ENCODE data around the gene ZHX3.

ZHX3 gene

DNA sequence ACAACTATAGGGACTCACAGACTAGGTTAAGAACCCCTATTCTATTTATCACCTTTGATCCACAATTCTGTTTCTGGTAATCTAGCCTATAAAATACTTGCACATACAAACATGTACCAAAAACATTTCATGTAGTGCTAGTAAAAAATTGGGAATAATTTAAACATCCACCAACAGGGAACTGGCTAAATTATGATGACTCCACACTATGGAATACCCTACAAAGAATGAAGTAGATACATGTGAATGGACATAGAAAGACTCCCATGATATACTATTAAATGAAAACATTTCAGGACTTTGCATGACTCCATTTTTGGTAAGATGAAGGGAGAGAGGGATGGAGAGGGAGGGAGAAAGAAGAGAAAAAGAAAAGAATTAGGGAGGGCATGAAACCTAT, 58.2 kb downstream of the ZHX3 start:
- no peaks in the 10 kb centered on the region for H3K79me2 ChIP-seq (ENCODE audit: insufficient read depth, low read length)
- H3K4me2 ChIP-seq (ENCODE audit: low read depth, low read length, poor library complexity, severe bottlenecking), result no peak overlapping the region
- H3K9ac ChIP-seq (ENCODE audit: low read depth, low read length, poor library complexity, severe bottlenecking), result no peak overlapping the region
- H3K27me3 ChIP-seq (ENCODE audit: insufficient read depth, low read length, poor library complexity, severe bottlenecking), result no peaks in the 10 kb centered on the region
- H3K9me3 ChIP-seq (ENCODE audit: insufficient read depth, low read depth, low read length), result no peaks in the 10 kb centered on the region
- no peak overlapping the region for H2AFZ ChIP-seq (ENCODE audit: low read length)
- no peaks in the 10 kb centered on the region for H3K36me3 ChIP-seq (ENCODE audit: insufficient read depth, low read length)
- no peaks in the 10 kb centered on the region for H4K20me1 ChIP-seq (ENCODE audit: insufficient read depth, low read length, poor library complexity, severe bottlenecking)
- H3F3A ChIP-seq (ENCODE audit: low read depth), result no peaks in the 10 kb centered on the region
- H3K4me1 ChIP-seq (ENCODE audit: insufficient read depth, low read length, poor library complexity, severe bottlenecking), result peaks cover 14% of the 10 kb centered on the region
- TF ChIP-seq, protein P1, sequence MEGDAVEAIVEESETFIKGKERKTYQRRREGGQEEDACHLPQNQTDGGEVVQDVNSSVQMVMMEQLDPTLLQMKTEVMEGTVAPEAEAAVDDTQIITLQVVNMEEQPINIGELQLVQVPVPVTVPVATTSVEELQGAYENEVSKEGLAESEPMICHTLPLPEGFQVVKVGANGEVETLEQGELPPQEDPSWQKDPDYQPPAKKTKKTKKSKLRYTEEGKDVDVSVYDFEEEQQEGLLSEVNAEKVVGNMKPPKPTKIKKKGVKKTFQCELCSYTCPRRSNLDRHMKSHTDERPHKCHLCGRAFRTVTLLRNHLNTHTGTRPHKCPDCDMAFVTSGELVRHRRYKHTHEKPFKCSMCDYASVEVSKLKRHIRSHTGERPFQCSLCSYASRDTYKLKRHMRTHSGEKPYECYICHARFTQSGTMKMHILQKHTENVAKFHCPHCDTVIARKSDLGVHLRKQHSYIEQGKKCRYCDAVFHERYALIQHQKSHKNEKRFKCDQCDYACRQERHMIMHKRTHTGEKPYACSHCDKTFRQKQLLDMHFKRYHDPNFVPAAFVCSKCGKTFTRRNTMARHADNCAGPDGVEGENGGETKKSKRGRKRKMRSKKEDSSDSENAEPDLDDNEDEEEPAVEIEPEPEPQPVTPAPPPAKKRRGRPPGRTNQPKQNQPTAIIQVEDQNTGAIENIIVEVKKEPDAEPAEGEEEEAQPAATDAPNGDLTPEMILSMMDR (conservative IDR thresholded peaks at IDR 0.05; ENCODE audit: low read length), result no peak
- no peak for TF ChIP-seq EZH2phosphoT487 (IDR thresholded peaks at IDR 0.05; ENCODE audit: borderline replicate concordance)
- H3K9me2 ChIP-seq (replicated peaks; ENCODE audit: low read depth, low read length), result no peaks in the 10 kb centered on the region
- H3K4me3 ChIP-seq (ENCODE audit: low read length, poor library complexity, severe bottlenecking), result no peak overlapping the region

DNA sequence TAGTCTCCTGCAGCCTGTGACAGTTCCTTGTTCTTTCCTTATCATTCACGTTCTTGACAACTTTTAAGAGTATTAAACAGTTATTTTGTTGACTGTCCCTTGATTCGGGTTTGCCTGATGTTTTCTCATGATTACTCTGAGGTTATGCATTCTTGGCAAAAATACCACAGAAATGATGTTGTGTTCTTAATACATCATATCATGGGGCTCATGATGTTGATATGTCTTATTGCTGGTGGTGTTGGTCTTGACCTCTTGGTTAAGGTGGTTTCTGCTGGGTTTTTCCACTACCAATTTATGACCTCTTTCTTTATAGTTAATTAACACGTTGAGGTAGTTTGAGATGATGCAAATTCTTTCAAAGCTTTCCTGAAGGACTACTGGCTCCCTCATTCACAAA, 59.1 kb downstream of the ZHX3 start:
- Histone ChIP-seq H3K9me3 (ENCODE audit: insufficient read depth, low read depth, low read length) (no peaks in the 10 kb centered on the region), H3K4me2 (ENCODE audit: low read depth, low read length, poor library complexity, severe bottlenecking) (no peak overlapping the region), H3K9ac (ENCODE audit: low read depth, low read length, poor library complexity, severe bottlenecking) (no peak overlapping the region), H4K20me1 (ENCODE audit: insufficient read depth, low read length, poor library complexity, severe bottlenecking) (no peaks in the 10 kb centered on the region), H3K4me1 (ENCODE audit: insufficient read depth, low read length, poor library complexity, severe bottlenecking) (peaks cover 14% of the 10 kb centered on the region), H3F3A (ENCODE audit: low read depth) (no peaks in the 10 kb centered on the region), H3K27me3 (ENCODE audit: insufficient read depth, low read length, poor library complexity, severe bottlenecking) (no peaks in the 10 kb centered on the region), H3K79me2 (ENCODE audit: insufficient read depth, low read length) (no peaks in the 10 kb centered on the region), H3K36me3 (ENCODE audit: insufficient read depth, low read length) (no peaks in the 10 kb centered on the region), H2AFZ (ENCODE audit: low read length) (no peak overlapping the region), H3K4me3 (ENCODE audit: low read length, poor library complexity, severe bottlenecking) (no peak overlapping the region), H3K9me2 (replicated peaks; ENCODE audit: low read depth, low read length) (no peaks in the 10 kb centered on the region)
- TF ChIP-seq EZH2phosphoT487 (IDR thresholded peaks at IDR 0.05; ENCODE audit: borderline replicate concordance), result no peak
- TF ChIP-seq, protein P1 (conservative IDR thresholded peaks at IDR 0.05; ENCODE audit: low read length), result no peak

DNA sequence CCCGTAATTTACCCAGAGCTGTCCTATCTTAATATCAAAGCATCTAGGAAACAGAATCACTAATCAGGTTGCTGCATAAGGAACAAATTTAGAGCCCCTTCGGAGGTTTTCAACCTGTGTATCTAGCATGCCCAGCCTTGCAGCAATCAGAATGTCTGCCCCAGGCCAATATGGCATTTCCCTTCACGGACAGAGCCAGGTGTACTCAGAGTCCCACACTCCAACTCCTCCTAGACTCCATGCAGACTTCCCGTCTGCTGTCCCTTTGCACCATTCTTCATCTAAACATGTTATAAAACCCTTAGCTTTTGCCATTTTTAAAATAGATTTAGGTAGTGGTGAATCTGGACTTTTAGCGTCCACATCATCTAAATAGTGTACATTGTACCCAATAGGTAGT, 61.0 kb downstream of the ZHX3 start:
- peaks cover 10% of the 10 kb centered on the region for H3K4me1 ChIP-seq (ENCODE audit: insufficient read depth, low read length, poor library complexity, severe bottlenecking)
- no peaks in the 10 kb centered on the region for H4K20me1 ChIP-seq (ENCODE audit: insufficient read depth, low read length, poor library complexity, severe bottlenecking)
- H3K27me3 ChIP-seq (ENCODE audit: insufficient read depth, low read length, poor library complexity, severe bottlenecking), result no peaks in the 10 kb centered on the region
- TF ChIP-seq EZH2phosphoT487 (IDR thresholded peaks at IDR 0.05; ENCODE audit: borderline replicate concordance), result no peak
- TF ChIP-seq, protein P1 (conservative IDR thresholded peaks at IDR 0.05; ENCODE audit: low read length), result no peak
- H3K4me3 ChIP-seq (ENCODE audit: low read length, poor library complexity, severe bottlenecking), result no peak overlapping the region
- no peaks in the 10 kb centered on the region for H3K9me3 ChIP-seq (ENCODE audit: insufficient read depth, low read depth, low read length)
- no peaks in the 10 kb centered on the region for H3K9me2 ChIP-seq (replicated peaks; ENCODE audit: low read depth, low read length)
- no peaks in the 10 kb centered on the region for H3F3A ChIP-seq (ENCODE audit: low read depth)
- no peaks in the 10 kb centered on the region; the same call in 1 of the 2 replicates for H3K79me2 ChIP-seq (ENCODE audit: insufficient read depth, low read length)
- H2AFZ ChIP-seq (ENCODE audit: low read length), result no peak overlapping the region
- H3K9ac ChIP-seq (ENCODE audit: low read depth, low read length, poor library complexity, severe bottlenecking), result no peak overlapping the region
- H3K4me2 ChIP-seq (ENCODE audit: low read depth, low read length, poor library complexity, severe bottlenecking), result no peak overlapping the region
- H3K36me3 ChIP-seq (ENCODE audit: insufficient read depth, low read length), result no peaks in the 10 kb centered on the region
